Measurements from ENCODE around the gene MEGF9.
"Not testable (repeated sequence)": the region's sequence is repeated elsewhere in the genome, so short reads cannot be mapped to it uniquely, and the experiment has no call there.

The MEGF9 gene

DNA sequence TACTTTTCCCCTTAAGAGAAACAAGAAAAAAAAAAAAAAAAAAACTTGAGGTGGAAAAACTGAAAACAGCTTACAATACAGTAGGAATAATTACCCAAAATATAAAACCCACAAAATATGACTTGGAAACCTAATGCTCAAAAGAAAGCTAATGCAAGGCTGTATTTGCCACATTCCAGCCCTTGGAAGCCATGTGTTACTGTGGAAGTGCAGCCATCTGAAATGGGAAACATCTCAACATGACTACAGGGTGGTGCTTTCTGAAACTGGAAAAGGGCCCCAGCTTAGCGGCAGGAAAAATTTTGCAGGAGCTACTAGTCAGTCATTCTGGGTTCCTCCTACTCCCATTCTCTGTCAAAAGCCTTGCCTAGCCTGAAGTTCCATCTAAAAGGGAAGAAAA lies 154.7 kb downstream of the MEGF9 start:
- no peak for DNase-seq (ENCODE audit: low read depth)
- no peak for TF ChIP-seq CTCF (conservative IDR thresholded peaks at IDR 0.05; ENCODE audit: low read depth, low read length)
- no peak overlapping the region for H3K4me3 ChIP-seq (ENCODE audit: low read depth, low read length)

DNA sequence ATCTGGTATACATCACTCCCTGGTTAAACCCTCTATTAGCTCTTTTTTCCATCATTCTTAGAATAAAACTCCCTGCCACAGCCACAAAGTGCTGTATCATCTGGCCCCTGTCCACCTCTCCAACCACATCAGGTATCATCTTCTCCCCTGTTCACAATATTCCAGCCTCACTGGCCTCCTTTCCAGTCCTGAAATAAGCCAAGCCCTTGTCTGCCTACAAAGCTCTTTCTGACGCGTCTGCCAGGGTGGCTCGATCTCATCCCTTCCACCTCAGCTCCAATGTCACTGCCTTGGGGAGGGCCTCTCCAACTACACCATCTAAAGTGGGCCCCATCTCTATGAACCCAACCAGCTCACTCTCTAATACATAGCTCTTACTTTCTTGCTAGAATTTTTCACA lies 155.8 kb downstream of the MEGF9 start:
- H3K4me3 ChIP-seq (ENCODE audit: low read depth, low read length) = no peak overlapping the region
- DNase-seq (ENCODE audit: low read depth) = no peak
- TF ChIP-seq CTCF (conservative IDR thresholded peaks at IDR 0.05; ENCODE audit: low read depth, low read length) = no peak

- DNase-seq (ENCODE audit: low read depth) = no peak
- TF ChIP-seq CTCF (conservative IDR thresholded peaks at IDR 0.05; ENCODE audit: low read depth, low read length) = no peak
- H3K4me3 ChIP-seq (ENCODE audit: low read depth, low read length) = no peak overlapping the region
Measured at GRCh38 chr9:120557205-120557604, 157.1 kb downstream of the MEGF9 start.

- no peak for DNase-seq (ENCODE audit: low read depth)
- no peak for TF ChIP-seq CTCF (conservative IDR thresholded peaks at IDR 0.05; ENCODE audit: low read depth, low read length)
- H3K4me3 ChIP-seq (ENCODE audit: low read depth, low read length) = no peak overlapping the region
Measured at GRCh38 chr9:120556775-120557174, 157.5 kb downstream of the MEGF9 start.

DNA sequence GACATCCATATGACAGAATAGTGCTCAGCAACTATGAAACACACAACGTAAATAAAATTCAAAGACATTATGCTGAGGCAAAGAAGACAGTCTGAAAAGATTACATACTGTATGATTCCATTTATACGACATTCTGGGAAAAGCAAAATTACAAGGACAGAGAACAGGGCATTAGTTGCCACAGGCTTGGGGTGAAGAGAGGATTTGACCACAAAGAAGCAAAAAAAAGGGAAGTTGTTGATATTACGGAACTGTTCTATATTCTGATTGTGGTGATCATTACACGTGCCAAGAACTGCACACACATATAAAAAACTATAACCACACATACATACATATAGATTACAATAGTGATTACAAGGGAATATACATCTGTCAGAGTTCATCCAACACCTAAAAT lies 158.4 kb downstream of the MEGF9 start:
- no peak overlapping the region for H3K4me3 ChIP-seq (ENCODE audit: low read depth, low read length)
- no peak for DNase-seq (ENCODE audit: low read depth)
- no peak for TF ChIP-seq CTCF (conservative IDR thresholded peaks at IDR 0.05; ENCODE audit: low read depth, low read length)

DNA sequence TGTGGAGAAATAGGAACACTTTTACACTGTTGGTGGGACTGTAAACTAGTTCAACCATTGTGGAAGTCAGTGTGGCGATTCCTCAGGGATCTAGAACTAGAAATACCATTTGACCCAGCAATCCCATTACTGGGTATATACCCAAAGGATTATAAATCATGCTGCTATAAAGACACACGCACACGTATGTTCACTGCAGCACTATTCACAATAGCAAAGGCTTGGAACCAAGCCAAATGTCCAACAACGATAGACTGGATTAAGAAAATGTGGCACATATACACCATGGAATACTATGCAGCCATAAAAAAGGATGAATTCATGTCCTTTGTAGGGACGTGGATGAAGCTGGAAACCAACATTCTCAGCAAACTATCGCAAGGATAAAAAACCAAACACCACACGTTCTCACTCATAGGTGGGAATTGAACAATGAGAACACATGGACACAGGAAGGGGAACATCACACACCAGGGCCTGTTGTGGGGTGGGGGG lies 162.0 kb downstream of the MEGF9 start:
- DNase-seq (ENCODE audit: low read depth); H3K4me3 ChIP-seq (ENCODE audit: low read depth, low read length): not testable (repeated sequence)
